Frontal cortex (tissue), 4 donors: ENCODE measurements around the gene AFMID. TPM values are rescaled to one million over a fixed set of nuclear protein-coding genes. Genes with fewer than 3 reads are reported as not detected.
"Not testable (repeated sequence)": the region's sequence is repeated elsewhere in the genome, so short reads cannot be mapped to it uniquely, and the experiment has no call there.

Experiments used
- DNase-seq, 2 donors: peaks; one replicate each; pipeline ENCODE4 v3.0.0; 2012; ENCODE audit warnings: low spot score in 2 of 2
- FAIRE-seq: peaks from 2 replicates; lab custom pipeline; 2012; peaks lifted over from hg19 to GRCh38; lab: Jason Lieb, UNC
- total RNA-seq: library from RNA; depleted of rRNA; stranded (reverse); fragments of >200 nt; gene quantifications from one replicate; pipeline ENCODE4 v1.2.3, GENCODE V29; 2014
- donor health status: control.
- donor health status: control.
- donor health status: control.

Gene AFMID
- 33.4 TPM for total RNA-seq

- FAIRE-seq: no peak
These were observed at the start of gene AFMID, which contains the start of gene TK1 for GRCh38 chr17:78186692-78187595. AFMID (plus strand) TSS chr17:78187362; CDS start chr17:78187371, 9 bp downstream. TK1 (minus strand) TSS chr17:78187052; CDS start chr17:78186994, 58 bp downstream.

DNA sequence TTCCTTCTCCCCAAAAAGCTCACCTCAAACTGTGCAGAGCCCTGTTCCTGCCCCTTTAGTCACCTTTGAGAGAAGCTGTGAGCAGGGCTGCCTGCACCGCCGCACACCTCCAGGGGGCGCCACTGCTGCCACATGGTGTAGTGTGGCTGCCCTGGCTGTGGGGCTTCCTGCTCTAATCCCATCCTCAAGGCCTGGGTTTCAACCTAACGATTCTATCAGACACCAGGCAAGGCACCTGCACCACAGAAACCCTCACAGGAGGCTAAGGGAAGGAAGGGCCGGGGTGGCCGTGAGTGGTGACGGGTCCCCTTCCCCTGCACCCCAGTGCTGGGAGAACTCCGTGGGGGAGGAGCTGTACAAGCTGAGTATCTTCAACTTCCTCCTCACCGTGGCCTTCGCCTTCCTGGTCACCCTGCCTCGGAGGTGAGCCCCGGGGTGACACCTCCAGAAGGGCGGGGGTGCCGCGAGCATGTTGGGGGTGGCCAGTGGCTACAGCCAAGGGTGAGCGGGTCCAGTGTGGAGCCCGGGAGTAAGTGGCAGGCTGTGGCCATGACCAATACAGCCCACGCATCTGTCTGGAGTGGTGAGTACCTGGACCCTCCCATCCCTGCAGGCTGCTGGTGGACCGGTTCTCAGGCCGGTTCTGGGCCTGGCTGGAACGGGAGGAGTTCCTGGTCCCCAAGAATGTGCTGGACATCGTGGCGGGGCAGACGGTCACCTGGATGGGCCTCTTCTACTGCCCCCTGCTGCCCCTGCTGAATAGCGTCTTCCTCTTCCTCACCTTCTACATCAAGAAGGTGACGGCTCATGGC lies 49.6 kb upstream of the AFMID start:
- no peak for FAIRE-seq
- DNase-seq: no peak

More at GRCh38 chr17:78186692-78187595, at the start of gene AFMID, which contains the start of gene TK1:
- peak; percentile 94 to 99 for DNase-seq

DNA sequence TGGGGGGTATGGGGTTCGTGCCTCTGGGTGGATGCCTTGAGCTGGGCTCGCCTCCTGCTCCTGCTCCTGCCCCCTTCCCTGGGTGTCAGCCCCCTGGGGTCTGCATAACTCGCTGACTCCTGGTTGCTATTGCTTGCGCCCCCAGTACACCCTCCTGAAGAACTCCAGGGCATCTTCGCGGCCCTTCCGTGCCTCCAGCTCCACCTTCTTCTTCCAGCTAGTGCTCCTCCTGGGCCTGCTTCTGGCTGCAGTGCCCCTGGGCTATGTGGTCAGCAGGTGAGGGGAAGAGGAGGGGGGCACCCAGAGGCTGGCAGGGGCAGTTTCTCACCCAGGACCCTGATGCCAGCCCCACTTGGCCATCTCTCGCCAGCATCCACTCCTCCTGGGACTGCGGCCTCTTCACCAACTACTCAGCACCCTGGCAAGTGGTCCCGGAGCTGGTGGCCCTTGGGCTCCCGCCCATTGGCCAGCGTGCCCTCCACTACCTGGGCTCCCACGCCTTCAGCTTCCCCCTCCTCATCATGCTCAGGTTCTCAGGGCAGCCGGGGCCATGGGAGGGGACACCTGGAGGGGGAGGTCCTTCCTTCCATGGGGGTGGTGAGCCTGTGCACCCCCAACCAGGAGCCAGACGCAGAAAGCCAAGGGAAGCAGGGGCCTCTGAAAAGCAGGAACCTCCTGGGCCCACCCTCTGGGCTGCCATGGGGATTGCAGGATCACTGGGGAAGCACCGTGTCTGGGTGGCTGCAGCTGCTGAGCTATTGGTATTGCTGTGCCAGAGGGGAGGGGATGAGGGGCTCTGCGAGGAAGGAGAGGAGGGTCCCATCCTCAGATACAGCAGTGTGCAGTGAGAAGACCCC lies 48.7 kb upstream of the AFMID start:
- DNase-seq (no peak), FAIRE-seq (no peak)

DNA sequence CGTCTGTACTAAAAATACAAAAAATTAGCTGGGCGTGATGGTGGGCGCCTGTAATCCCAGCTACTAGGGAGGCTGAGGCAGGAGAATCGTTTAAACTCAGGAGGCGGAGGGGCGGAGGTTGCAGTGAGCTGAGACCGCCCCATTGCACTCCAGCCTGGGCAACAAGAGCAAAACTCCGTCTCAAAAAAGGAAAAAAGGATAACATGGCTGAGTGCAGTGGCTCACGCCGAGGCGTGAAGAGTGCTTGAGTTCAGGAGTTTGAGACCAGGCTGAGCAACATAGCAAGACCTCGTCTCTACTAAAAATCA lies 47.3 kb upstream of the AFMID start:
- not testable (repeated sequence) for DNase-seq, FAIRE-seq

DNA sequence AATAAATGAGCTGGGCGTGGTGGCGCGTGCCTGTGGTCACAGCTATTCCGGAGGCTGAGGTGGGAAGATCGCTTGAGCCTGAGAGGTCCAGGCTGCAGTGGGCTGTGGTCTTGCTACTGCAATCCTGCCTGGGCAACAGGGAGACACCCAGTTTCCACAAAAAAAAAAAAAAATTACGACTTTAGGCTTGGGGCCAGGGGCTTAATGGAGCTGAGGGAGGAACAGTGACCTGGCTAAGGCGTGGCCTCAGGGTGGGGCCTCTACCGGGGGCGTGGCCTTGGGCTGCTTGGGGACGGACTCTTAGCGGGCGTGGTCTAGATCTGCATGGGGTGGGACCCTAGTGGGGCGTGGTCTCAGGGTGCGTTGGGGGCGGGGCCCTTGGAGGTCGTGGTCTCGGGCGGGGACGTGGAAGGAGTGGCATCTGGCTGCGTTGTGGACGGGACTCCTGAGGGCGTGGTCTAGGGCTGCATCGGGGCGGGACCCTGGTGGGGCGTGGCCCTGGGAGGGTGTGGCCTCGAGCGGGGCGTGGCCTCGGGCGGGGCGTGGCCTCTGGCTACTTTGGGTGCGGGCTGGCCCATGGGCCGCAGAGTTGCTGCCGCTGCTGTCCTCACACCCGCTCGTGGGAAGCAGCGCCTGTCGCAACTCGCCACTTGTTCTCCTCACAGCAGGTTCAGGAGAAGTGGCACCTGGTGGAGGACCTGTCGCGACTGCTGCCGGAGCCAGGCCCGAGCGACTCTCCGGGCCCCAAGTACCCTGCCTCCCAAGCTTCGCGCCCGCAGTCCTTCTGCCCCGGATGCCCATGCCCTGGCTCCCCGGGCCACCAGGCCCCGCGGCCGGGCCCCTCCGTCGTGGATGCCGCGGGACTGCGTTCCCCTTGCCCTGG lies 46.8 kb upstream of the AFMID start:
- no peak for FAIRE-seq

GRCh38 chr17:78141437-78142118 lies 45.6 kb upstream of the AFMID start:
- DNase-seq (no peak), FAIRE-seq (no peak)

More for the DNA sequence above, 46.8 kb upstream of the AFMID start:
- peak in 1 of 2 donors; percentile 61 for DNase-seq

GRCh38 chr17:78142119-78142861 lies 44.9 kb upstream of the AFMID start:
- DNase-seq (no peak), FAIRE-seq (no peak)

DNA sequence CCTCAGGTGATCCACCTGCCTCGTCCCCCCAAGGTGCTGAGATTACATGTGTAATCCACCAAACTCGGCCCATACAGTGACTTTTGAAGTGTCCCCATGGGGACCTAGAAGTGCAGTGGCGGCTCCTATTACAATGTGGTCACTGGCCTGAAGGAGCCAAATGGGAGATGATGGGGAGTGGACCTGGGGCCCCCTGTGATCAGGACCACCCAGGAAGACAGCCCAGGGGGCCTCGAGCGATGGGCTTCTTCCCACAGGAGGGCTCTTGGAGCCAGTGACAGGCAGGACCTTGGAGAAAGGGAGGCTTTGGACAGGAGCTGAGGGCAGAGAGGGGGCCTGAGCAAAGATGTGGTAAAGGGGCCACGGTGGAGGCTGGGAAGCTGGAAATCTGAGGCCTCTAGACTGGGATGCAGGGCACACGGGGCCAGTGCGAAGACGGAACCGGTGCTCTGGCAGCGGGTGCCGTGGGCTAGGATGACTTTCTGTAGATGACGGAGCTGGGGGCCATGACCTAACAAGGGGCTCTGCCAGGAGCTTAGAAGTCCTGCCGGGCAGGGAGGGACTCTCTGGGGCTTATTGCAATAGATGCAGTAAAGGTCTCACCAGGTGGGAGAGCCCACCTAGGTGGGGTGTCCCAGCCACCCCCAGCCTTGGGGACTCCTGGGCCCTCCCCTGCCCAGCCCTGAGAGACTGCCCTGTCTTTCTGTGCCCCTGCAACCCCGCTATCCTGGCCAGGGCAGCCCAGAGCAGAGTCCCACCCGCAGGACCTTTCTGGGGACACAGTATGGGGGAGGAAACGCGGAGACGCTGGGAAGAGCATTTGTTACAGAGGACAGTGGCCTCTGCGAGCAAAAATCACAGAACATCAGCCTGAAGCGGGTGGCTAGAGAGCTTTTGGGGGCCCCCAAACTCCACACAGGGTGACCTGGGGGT lies 43.7 kb upstream of the AFMID start:
- FAIRE-seq (no peak), DNase-seq (no peak)

DNA sequence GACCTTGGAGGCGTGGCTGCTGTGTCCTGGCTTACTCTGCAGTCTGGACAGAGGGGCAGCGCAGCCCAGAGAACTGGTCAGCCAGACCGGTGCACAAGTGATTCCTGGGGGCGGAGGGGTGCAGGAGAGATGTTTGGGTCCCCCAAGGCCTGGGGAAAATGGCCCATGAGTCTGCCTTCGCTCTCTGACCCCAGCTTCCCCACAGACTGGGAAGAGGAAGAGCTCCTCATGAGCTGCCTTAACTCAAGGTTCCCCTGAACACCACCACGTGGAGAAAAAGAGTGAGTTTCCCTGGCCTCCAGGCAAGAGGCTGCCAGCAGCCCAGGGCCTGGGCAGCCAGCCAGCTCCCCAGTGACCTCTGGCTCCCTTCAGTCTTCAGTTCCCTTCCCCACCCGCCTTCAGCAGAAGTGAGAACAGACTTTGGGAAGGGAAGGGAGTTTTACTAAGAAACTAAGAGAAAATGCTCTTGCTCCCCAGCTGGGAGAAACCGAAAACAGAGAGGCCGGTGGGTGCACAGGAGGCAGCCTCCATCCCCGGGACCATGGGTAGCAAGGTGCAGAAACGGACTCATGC lies 42.9 kb upstream of the AFMID start:
- FAIRE-seq (no peak), DNase-seq (peak in 1 of 2 donors; percentile 72)

GRCh38 chr17:78144736-78145641 lies 42.2 kb upstream of the AFMID start:
- FAIRE-seq: no peak
- DNase-seq: no peak

DNA sequence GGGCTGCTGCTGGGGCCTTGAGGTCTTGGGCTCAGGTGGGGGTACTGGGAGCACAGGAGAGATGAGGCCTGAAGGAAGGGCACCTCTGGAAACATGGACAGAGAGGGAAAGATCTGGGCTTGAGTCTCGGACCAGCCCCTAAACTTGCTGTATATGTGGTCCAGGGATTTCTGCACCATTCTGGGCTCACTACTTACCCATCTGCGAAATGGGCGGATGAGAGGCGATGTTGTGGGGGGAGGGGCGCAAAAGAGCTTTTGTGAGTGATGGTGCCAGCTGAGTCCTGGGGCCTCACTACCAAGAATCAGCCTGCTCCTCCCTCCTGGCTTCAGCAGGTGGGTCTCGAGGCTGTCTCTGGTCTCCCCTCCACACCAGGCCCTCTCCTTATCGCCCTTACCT lies 40.7 kb upstream of the AFMID start:
- no peak for FAIRE-seq

GRCh38 chr17:78146881-78147280 lies 40.3 kb upstream of the AFMID start:
- FAIRE-seq (no peak), DNase-seq (no peak)

More for the DNA sequence above, 40.7 kb upstream of the AFMID start:
- no peak for DNase-seq

- no peak for FAIRE-seq
- DNase-seq: no peak
These were observed 39.7 kb upstream of the AFMID start for GRCh38 chr17:78147315-78147998.

DNA sequence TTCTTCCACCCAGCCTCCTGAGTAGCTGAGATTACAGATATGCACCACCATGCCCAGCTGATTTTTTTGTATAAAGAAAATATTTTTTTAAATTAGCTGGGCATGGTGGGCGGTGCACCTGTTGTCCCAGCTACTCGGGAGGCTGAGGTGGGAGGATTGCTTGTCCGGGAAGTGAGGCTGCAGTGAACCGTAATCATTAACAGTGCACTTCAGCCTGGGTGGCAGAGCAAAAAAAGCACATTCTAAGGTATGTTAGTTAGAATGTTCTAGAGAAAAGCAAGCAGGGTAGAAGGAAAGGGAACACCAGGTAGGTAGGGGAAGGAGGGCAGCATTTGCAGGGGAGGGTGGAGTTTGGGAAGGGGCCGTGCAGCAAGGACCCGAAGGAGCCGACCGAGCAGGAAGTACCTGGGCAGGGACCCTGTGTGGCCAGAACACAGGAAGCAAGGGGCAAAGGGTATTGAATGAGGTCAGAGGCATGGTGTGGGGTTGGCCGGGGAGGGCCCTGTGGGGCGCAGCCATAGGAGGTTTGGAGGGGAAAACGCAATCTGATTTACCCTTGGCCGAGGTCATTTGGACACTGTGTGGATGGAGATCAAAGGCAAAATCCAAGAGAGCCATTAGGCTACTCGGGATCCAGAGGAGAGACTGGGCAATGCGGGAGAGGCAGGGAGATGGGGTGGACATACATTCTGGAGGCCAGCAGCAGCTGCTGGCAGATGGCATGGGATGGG lies 38.7 kb upstream of the AFMID start:
- DNase-seq (no peak), FAIRE-seq (no peak)
